ENCODE data around the gene COBL. TPM values are rescaled to one million over a fixed set of nuclear protein-coding genes. Genes with fewer than 3 reads are reported as not detected.

Gene COBL
- total and polyA plus RNA-seq, 2 experiments from 2014 or later: not detected

DNA sequence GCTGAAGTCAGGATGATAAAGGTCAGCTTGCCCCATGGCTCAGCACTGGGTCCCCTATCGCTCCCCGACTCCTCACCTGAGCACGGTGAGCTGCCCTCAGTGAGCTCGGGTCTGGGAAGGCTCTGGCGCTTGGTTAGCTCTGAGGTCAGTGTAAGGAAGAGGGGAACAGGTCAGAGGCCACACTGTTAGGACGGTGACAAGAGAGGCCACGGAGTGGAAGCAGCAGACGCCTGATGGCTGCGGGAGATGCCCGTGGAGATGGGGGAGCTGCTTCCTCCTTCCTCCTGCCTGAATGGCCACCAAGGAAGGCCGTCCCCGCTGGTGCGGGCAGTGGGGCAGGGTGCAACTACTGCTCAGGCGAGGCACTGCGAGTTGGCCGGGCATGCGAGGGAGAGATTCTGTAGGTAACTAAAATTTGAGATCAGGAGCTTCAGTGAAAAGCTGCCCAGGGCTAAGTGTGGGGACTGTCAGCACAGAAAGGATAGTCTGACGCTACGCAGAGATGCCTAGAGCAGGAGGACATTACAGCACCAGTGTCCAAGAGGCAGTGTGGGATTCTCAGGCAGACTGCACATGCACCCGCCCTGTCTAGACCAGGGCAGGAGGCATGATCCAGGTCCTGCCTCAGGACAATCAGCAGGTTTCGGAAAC lies 302.6 kb downstream of the COBL start:
- H3K36me3 ChIP-seq (ENCODE audit: low read depth): no peaks in the 10 kb centered on the region
- DNase-seq: no peak
- TF ChIP-seq EZH2phosphoT487 (IDR thresholded peaks at IDR 0.05; ENCODE audit: insufficient read depth, low read depth) (no peak), EZH2 (IDR thresholded peaks at IDR 0.05; ENCODE audit: insufficient read depth, poor library complexity, severe bottlenecking) (no peak)

DNA sequence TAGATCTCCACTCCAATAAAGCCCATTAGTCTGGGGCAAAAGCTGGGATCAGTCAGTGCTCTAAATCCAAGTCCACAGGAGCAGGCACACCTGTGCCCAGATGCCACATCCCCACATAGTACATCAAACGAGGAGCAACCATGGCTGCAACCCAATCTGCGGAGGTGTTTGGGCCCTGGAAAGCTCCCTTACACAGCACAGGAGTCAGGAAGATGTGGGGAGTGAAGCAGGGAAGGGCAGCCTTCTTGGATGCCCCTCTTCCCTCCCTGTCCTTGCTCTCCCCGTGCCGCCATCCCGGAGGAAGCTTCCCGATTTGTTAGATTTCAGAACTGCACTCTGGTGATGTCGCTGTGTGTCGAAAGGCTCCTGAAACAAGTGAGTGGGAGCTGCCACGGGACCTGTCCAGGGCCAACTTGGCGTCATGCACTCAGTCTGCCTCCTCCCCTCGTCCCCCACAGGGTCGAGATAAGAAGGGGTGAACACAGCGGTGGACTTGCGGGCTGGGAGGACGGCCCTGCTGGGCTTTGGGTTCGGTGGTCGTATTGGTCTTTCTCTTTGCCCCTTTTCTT lies 303.3 kb downstream of the COBL start:
- Histone ChIP-seq H3K4me3 (no peak overlapping the region), H3K9ac (no peak overlapping the region), H3K79me2 (ENCODE audit: insufficient read depth) (no peaks in the 10 kb centered on the region), H3K9me3 (ENCODE audit: low read depth) (no peaks in the 10 kb centered on the region), H3K36me3 (ENCODE audit: low read depth) (no peaks in the 10 kb centered on the region), H3K9me2 (ENCODE audit: insufficient read depth) (no peaks in the 10 kb centered on the region), H2AFZ (no peak overlapping the region), H4K20me1 (ENCODE audit: insufficient read depth) (no peaks in the 10 kb centered on the region), H3K27ac (no peak overlapping the region), H3K4me1 (ENCODE audit: insufficient read depth) (peaks cover 12% of the 10 kb centered on the region), H3K27me3 (replicated peaks; ENCODE audit: insufficient read depth) (peaks cover 5% of the 10 kb centered on the region; the same call in 1 of the 2 replicates), H3F3A (ENCODE audit: insufficient read depth) (peaks cover 6% of the 10 kb centered on the region; the same call in 1 of the 2 replicates), H3K4me2 (ENCODE audit: unreplicated experiment) (no peak overlapping the region)
- TF ChIP-seq EZH2 (IDR thresholded peaks at IDR 0.05; ENCODE audit: insufficient read depth, poor library complexity, severe bottlenecking) (no peak), EZH2phosphoT487 (IDR thresholded peaks at IDR 0.05; ENCODE audit: insufficient read depth, low read depth) (no peak)
- 87 to 91% methylated on average over 17 of the region's 17 CpGs for WGBS, 2 experiments (ENCODE audit: low coverage in 1 of 2, low lambda C conversion rate in 2 of 2, missing lambda C conversion rate in 2 of 2)
- no peak for DNase-seq
- in situ Hi-C loops (cut with MboI): no loop called here

More for the DNA sequence above, 302.6 kb downstream of the COBL start:
- WGBS, 2 experiments (ENCODE audit: low coverage in 1 of 2, low lambda C conversion rate in 2 of 2, missing lambda C conversion rate in 2 of 2): 82 to 83% methylated on average over 21 of the region's 21 CpGs
- Histone ChIP-seq H3K4me1 (ENCODE audit: insufficient read depth) (peaks cover 13% of the 10 kb centered on the region), H3K9me2 (ENCODE audit: insufficient read depth) (no peaks in the 10 kb centered on the region), H3K27me3 (replicated peaks; ENCODE audit: insufficient read depth) (peaks cover 5% of the 10 kb centered on the region; the same call in 1 of the 2 replicates), H3K79me2 (ENCODE audit: insufficient read depth) (no peaks in the 10 kb centered on the region), H3F3A (ENCODE audit: insufficient read depth) (peaks cover 4% of the 10 kb centered on the region; the same call in 1 of the 2 replicates), H3K4me3 (no peak overlapping the region), H3K9me3 (ENCODE audit: low read depth) (no peaks in the 10 kb centered on the region), H3K9ac (no peak overlapping the region), H3K27ac (no peak overlapping the region), H3K4me2 (ENCODE audit: unreplicated experiment) (no peak overlapping the region), H4K20me1 (ENCODE audit: insufficient read depth) (no peaks in the 10 kb centered on the region), H2AFZ (no peak overlapping the region)
- in situ Hi-C loops (cut with MboI): no loop called here

- H3K27me3 ChIP-seq (replicated peaks; ENCODE audit: insufficient read depth): peaks cover 5% of the 10 kb centered on the region; the same call in 1 of the 2 replicates
- TF ChIP-seq EZH2 (IDR thresholded peaks at IDR 0.05; ENCODE audit: insufficient read depth, poor library complexity, severe bottlenecking) (no peak), EZH2phosphoT487 (IDR thresholded peaks at IDR 0.05; ENCODE audit: insufficient read depth, low read depth) (no peak)
- H2AFZ ChIP-seq: no peak overlapping the region
- no peaks in the 10 kb centered on the region for H3K9me2 ChIP-seq (ENCODE audit: insufficient read depth)
- H3F3A ChIP-seq (ENCODE audit: insufficient read depth): peaks cover 6% of the 10 kb centered on the region; the same call in 1 of the 2 replicates
- 69 to 80% methylated on average over 8 of the region's 8 CpGs for WGBS, 2 experiments (ENCODE audit: low coverage in 1 of 2, low lambda C conversion rate in 2 of 2, missing lambda C conversion rate in 2 of 2)
- H3K27ac ChIP-seq: no peak overlapping the region
- no peak for DNase-seq
- H3K36me3 ChIP-seq (ENCODE audit: low read depth): no peaks in the 10 kb centered on the region
- H3K9me3 ChIP-seq (ENCODE audit: low read depth): no peaks in the 10 kb centered on the region
- H3K9ac ChIP-seq: no peak overlapping the region
- H4K20me1 ChIP-seq (ENCODE audit: insufficient read depth): no peaks in the 10 kb centered on the region
- H3K4me2 ChIP-seq (ENCODE audit: unreplicated experiment): no peak overlapping the region
- H3K79me2 ChIP-seq (ENCODE audit: insufficient read depth): no peaks in the 10 kb centered on the region
- in situ Hi-C loops (cut with MboI): no loop called here
- peaks cover 12% of the 10 kb centered on the region for H3K4me1 ChIP-seq (ENCODE audit: insufficient read depth)
- H3K4me3 ChIP-seq: no peak overlapping the region
Observed at GRCh38 chr7:51012569-51013217, 303.9 kb downstream of the COBL start.

DNA sequence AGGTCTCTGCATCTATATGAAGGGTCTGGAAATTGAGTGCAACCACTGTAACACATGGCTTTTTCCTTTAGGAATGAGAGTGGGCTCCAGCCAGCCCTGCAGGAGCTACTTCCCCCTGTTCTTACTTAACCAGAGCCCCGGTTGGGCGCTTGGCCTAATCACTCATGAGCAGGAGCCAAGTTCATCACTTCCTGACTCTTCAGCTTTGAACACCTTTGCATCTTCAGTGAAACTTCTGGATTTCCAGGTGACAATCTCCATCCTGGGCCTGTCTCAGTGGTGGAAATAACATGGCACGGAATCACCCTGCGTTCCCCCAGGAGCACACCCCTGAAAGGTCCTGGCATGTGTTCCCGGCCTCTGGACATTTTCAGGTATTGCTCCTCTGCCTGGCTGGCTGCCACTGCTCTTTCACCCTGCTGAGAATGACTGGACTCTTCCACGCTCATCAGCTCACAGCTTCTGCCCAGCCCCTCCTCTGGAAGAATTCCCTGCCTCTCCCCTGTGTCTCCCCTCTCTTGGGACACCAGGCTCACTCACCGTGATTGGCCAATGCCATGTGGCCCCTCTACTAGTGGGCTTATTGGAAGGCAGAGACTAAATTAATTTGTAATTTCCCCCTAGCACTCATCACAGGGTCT lies 304.8 kb downstream of the COBL start:
- 84 to 88% methylated on average over 7 of the region's 7 CpGs for WGBS, 2 experiments (ENCODE audit: low coverage in 1 of 2, low lambda C conversion rate in 2 of 2, missing lambda C conversion rate in 2 of 2)
- Histone ChIP-seq H3K79me2 (ENCODE audit: insufficient read depth) (no peaks in the 10 kb centered on the region), H3K9me3 (ENCODE audit: low read depth) (no peaks in the 10 kb centered on the region), H3K4me1 (ENCODE audit: insufficient read depth) (peaks cover 12% of the 10 kb centered on the region), H4K20me1 (ENCODE audit: insufficient read depth) (no peaks in the 10 kb centered on the region), H3K36me3 (ENCODE audit: low read depth) (no peaks in the 10 kb centered on the region), H3K9ac (no peak overlapping the region), H3F3A (ENCODE audit: insufficient read depth) (peaks cover 6% of the 10 kb centered on the region; the same call in 1 of the 2 replicates), H3K4me2 (ENCODE audit: unreplicated experiment) (no peak overlapping the region), H3K27me3 (replicated peaks; ENCODE audit: insufficient read depth) (peaks cover 5% of the 10 kb centered on the region; the same call in 1 of the 2 replicates), H3K27ac (no peak overlapping the region), H2AFZ (no peak overlapping the region), H3K4me3 (no peak overlapping the region), H3K9me2 (ENCODE audit: insufficient read depth) (no peaks in the 10 kb centered on the region)
- no peak for DNase-seq
- in situ Hi-C loops (cut with MboI): no loop called here
- TF ChIP-seq EZH2phosphoT487 (IDR thresholded peaks at IDR 0.05; ENCODE audit: insufficient read depth, low read depth) (no peak), EZH2 (IDR thresholded peaks at IDR 0.05; ENCODE audit: insufficient read depth, poor library complexity, severe bottlenecking) (no peak)

Measured in GM23248 (cell line).